ENCODE results near the gene C5orf58.

The C5orf58 gene

GRCh38 chr5:170267431-170268152, 34.8 kb downstream of the C5orf58 start:
- H3K36me3 ChIP-seq (ENCODE audit: control insufficient read depth, insufficient read depth, low read length) = peaks cover 11% of the 10 kb centered on the region
- TF ChIP-seq CTCF (IDR thresholded peaks at IDR 0.05; ENCODE audit: insufficient read depth, low read length, poor library complexity, severe bottlenecking) = peak; percentile 81
- H3K27me3 ChIP-seq (replicated peaks; ENCODE audit: control insufficient read depth, insufficient read depth, low read length) = no peaks in the 10 kb centered on the region
- peak; percentile 31 for DNase-seq (ENCODE audit: extremely low read depth, insufficient read length)
- H3K4me3 ChIP-seq (replicated peaks; ENCODE audit: low read depth, low read length) = no peak overlapping the region

- no peak for DNase-seq (ENCODE audit: extremely low read depth, insufficient read length)
- Histone ChIP-seq H3K4me3 (replicated peaks; ENCODE audit: low read depth, low read length) (no peak overlapping the region), H3K27me3 (replicated peaks; ENCODE audit: control insufficient read depth, insufficient read depth, low read length) (no peaks in the 10 kb centered on the region), H3K36me3 (ENCODE audit: control insufficient read depth, insufficient read depth, low read length) (peaks cover 14% of the 10 kb centered on the region)
- TF ChIP-seq CTCF (IDR thresholded peaks at IDR 0.05; ENCODE audit: insufficient read depth, low read length, poor library complexity, severe bottlenecking) = no peak
Measured at GRCh38 chr5:170268153-170268689, 35.4 kb downstream of the C5orf58 start.

- DNase-seq (ENCODE audit: extremely low read depth, insufficient read length) = no peak
- no peak for TF ChIP-seq CTCF (IDR thresholded peaks at IDR 0.05; ENCODE audit: insufficient read depth, low read length, poor library complexity, severe bottlenecking)
- peaks cover 15% of the 10 kb centered on the region for H3K36me3 ChIP-seq (ENCODE audit: control insufficient read depth, insufficient read depth, low read length)
- H3K4me3 ChIP-seq (replicated peaks; ENCODE audit: low read depth, low read length) = no peak overlapping the region
- no peaks in the 10 kb centered on the region for H3K27me3 ChIP-seq (replicated peaks; ENCODE audit: control insufficient read depth, insufficient read depth, low read length)
Measured at GRCh38 chr5:170268884-170269283, 36.1 kb downstream of the C5orf58 start.

GRCh38 chr5:170269579-170269978, 36.8 kb downstream of the C5orf58 start:
- H3K36me3 ChIP-seq (ENCODE audit: control insufficient read depth, insufficient read depth, low read length) = peaks cover 16% of the 10 kb centered on the region
- TF ChIP-seq CTCF (IDR thresholded peaks at IDR 0.05; ENCODE audit: insufficient read depth, low read length, poor library complexity, severe bottlenecking) = no peak
- H3K27me3 ChIP-seq (replicated peaks; ENCODE audit: control insufficient read depth, insufficient read depth, low read length) = no peaks in the 10 kb centered on the region
- no peak for DNase-seq (ENCODE audit: extremely low read depth, insufficient read length)
- no peak overlapping the region for H3K4me3 ChIP-seq (replicated peaks; ENCODE audit: low read depth, low read length)

GRCh38 chr5:170270293-170271069, 37.7 kb downstream of the C5orf58 start:
- TF ChIP-seq CTCF (IDR thresholded peaks at IDR 0.05; ENCODE audit: insufficient read depth, low read length, poor library complexity, severe bottlenecking) = no peak
- DNase-seq (ENCODE audit: extremely low read depth, insufficient read length) = no peak
- Histone ChIP-seq H3K36me3 (ENCODE audit: control insufficient read depth, insufficient read depth, low read length) (peaks cover 19% of the 10 kb centered on the region), H3K27me3 (replicated peaks; ENCODE audit: control insufficient read depth, insufficient read depth, low read length) (no peaks in the 10 kb centered on the region), H3K4me3 (replicated peaks; ENCODE audit: low read depth, low read length) (no peak overlapping the region)
